ENCODE measurements around the gene VENTX. TPM values are rescaled to one million over a fixed set of nuclear protein-coding genes. Genes with fewer than 3 reads are reported as not detected.

Gene VENTX
- total and polyA plus RNA-seq, 2 experiments from 2014 or later = not detected

GRCh38 chr10:133269367-133269766 lies 31.7 kb downstream of the VENTX start:
- no peaks in the 10 kb centered on the region for H3K79me2 ChIP-seq (ENCODE audit: insufficient read depth)
- H3K36me3 ChIP-seq (ENCODE audit: low read depth) = no peaks in the 10 kb centered on the region
- DNase-seq = no peak
- no peaks in the 10 kb centered on the region for H4K20me1 ChIP-seq (ENCODE audit: insufficient read depth)
- no peaks in the 10 kb centered on the region for H3K9me2 ChIP-seq (ENCODE audit: insufficient read depth)
- H3K4me1 ChIP-seq (ENCODE audit: insufficient read depth) = no peaks in the 10 kb centered on the region
- H3K9me3 ChIP-seq (ENCODE audit: low read depth) = no peaks in the 10 kb centered on the region
- no peak for TF ChIP-seq EZH2 (IDR thresholded peaks at IDR 0.05; ENCODE audit: insufficient read depth, poor library complexity, severe bottlenecking)
- TF ChIP-seq EZH2phosphoT487 (IDR thresholded peaks at IDR 0.05; ENCODE audit: insufficient read depth, low read depth) = no peak
- no peaks in the 10 kb centered on the region for H3K27me3 ChIP-seq (replicated peaks; ENCODE audit: insufficient read depth)
- H3K27ac ChIP-seq = no peak overlapping the region
- H3K4me3 ChIP-seq = no peak overlapping the region
- no peak overlapping the region for H2AFZ ChIP-seq
- WGBS, 2 experiments (ENCODE audit: low coverage in 1 of 2, low lambda C conversion rate in 2 of 2, missing lambda C conversion rate in 2 of 2) = 84 to 92% methylated on average over 19 to 21 of the region's 26 CpGs
- no peaks in the 10 kb centered on the region for H3F3A ChIP-seq (ENCODE audit: insufficient read depth)
- H3K9ac ChIP-seq = no peak overlapping the region
- in situ Hi-C loops (cut with MboI) = no loop called here
- H3K4me2 ChIP-seq (ENCODE audit: unreplicated experiment) = no peak overlapping the region

DNA sequence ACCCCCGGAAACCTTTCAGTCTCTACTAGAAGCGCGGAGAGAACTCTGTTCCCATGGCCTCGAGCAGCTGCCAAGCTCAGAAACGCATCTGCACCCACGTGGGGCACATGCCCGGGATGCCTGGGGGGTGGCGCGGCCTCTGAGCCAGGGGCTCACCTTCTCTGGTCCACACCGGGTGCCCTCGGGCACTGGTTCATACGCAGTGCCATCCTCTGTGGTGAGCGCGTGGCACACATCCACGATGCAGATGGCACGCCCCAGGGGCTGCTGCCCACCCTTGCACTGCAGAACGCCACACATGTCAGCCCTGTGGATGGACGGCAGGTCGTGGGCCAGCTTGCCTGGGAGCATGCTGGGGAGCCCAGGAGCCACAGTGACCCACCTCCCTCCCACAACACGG lies 32.5 kb downstream of the VENTX start:
- H3K36me3 ChIP-seq (ENCODE audit: low read depth) = no peaks in the 10 kb centered on the region
- no peaks in the 10 kb centered on the region for H3K79me2 ChIP-seq (ENCODE audit: insufficient read depth)
- H3K9me2 ChIP-seq (ENCODE audit: insufficient read depth) = no peaks in the 10 kb centered on the region
- no peak overlapping the region for H3K4me3 ChIP-seq
- H2AFZ ChIP-seq = no peak overlapping the region
- H4K20me1 ChIP-seq (ENCODE audit: insufficient read depth) = no peaks in the 10 kb centered on the region
- no peaks in the 10 kb centered on the region for H3F3A ChIP-seq (ENCODE audit: insufficient read depth)
- in situ Hi-C loops (cut with MboI) = no loop called here
- no peak for DNase-seq
- 83 to 85% methylated on average over 20 of the region's 20 CpGs for WGBS, 2 experiments (ENCODE audit: low coverage in 1 of 2, low lambda C conversion rate in 2 of 2, missing lambda C conversion rate in 2 of 2)
- H3K4me1 ChIP-seq (ENCODE audit: insufficient read depth) = no peaks in the 10 kb centered on the region
- H3K9ac ChIP-seq = no peak overlapping the region
- no peak overlapping the region for H3K4me2 ChIP-seq (ENCODE audit: unreplicated experiment)
- no peaks in the 10 kb centered on the region for H3K27me3 ChIP-seq (replicated peaks; ENCODE audit: insufficient read depth)
- H3K27ac ChIP-seq = no peak overlapping the region
- H3K9me3 ChIP-seq (ENCODE audit: low read depth) = no peaks in the 10 kb centered on the region
- no peak for TF ChIP-seq EZH2 (IDR thresholded peaks at IDR 0.05; ENCODE audit: insufficient read depth, poor library complexity, severe bottlenecking)
- TF ChIP-seq EZH2phosphoT487 (IDR thresholded peaks at IDR 0.05; ENCODE audit: insufficient read depth, low read depth) = no peak

DNA sequence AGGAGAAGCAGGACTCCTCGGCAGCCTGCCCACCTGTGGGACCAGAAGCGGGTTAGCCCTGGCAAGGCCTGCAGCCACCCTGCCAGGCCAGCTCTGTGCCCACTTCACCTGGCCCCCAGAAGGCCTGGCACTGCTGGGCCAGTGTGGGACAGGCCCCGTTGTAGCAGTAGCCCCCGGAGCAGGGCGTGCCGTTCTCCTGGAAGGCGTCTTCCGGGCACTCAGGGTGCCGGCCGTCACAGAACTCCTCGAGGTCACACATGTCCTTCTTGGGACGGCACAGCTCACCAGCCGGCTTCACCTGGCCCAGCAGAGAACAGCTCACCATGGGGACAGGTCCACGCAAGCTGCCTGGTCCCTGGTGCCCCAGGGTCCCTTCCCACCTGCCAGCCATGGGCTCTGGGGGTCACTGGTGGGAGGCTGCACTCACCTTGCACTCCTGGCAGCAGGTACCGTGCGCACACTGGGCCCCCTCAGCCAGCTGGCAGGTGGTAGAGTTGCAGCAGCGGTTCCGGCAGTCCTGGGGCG lies 33.2 kb downstream of the VENTX start:
- no peaks in the 10 kb centered on the region for H3K4me1 ChIP-seq (ENCODE audit: insufficient read depth)
- H3F3A ChIP-seq (ENCODE audit: insufficient read depth) = no peaks in the 10 kb centered on the region
- no peak overlapping the region for H2AFZ ChIP-seq
- no peaks in the 10 kb centered on the region for H3K27me3 ChIP-seq (replicated peaks; ENCODE audit: insufficient read depth)
- H3K4me2 ChIP-seq (ENCODE audit: unreplicated experiment) = no peak overlapping the region
- TF ChIP-seq EZH2 (IDR thresholded peaks at IDR 0.05; ENCODE audit: insufficient read depth, poor library complexity, severe bottlenecking) = no peak
- TF ChIP-seq EZH2phosphoT487 (IDR thresholded peaks at IDR 0.05; ENCODE audit: insufficient read depth, low read depth) = no peak
- H4K20me1 ChIP-seq (ENCODE audit: insufficient read depth) = no peaks in the 10 kb centered on the region
- no peak overlapping the region for H3K27ac ChIP-seq
- no peaks in the 10 kb centered on the region for H3K79me2 ChIP-seq (ENCODE audit: insufficient read depth)
- no peaks in the 10 kb centered on the region for H3K9me2 ChIP-seq (ENCODE audit: insufficient read depth)
- no peak for DNase-seq
- in situ Hi-C loops (cut with MboI) = no loop called here
- H3K9ac ChIP-seq = no peak overlapping the region
- H3K4me3 ChIP-seq = no peak overlapping the region
- 86 to 89% methylated on average over 19 of the region's 19 CpGs for WGBS, 2 experiments (ENCODE audit: low coverage in 1 of 2, low lambda C conversion rate in 2 of 2, missing lambda C conversion rate in 2 of 2)
- H3K36me3 ChIP-seq (ENCODE audit: low read depth) = no peaks in the 10 kb centered on the region
- H3K9me3 ChIP-seq (ENCODE audit: low read depth) = no peaks in the 10 kb centered on the region

DNA sequence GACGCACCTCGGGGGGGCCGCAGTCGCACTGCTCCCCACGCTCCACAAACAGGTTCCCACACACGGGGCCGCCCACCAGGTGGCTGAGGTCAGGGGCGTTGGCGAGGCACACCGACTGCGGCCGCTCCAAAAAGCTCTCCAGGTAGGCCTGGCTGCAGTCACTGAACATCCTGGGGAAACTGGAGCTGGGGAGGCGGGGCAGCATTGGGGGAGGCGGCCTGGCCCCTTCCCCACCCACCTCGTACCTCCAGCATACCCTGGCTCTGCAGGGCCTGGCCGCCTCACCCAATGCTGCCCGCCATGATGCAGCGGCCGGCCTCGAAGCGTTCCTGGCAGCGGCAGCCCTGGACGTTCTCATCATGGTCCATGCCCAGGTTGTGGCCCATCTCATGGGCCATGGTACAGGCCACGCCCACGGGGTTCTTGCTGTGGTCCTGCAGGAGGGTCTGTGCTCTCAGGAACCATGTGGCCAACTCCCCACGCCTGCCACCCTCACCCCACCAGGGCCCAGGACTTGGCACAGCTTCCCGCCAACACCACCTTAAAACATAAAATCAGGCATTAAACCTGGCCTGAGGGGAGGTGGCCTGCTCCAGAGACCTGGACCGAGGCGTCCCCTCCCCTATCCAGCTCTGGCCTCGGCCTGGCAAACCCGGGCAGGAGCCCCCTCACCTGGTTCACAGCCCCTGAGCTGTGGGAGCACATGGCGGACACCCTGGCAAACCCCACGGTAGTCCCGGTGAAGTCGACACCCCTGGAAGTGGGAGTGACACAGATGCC lies 34.1 kb downstream of the VENTX start:
- H3K4me3 ChIP-seq = no peak overlapping the region
- H3K27me3 ChIP-seq (replicated peaks; ENCODE audit: insufficient read depth) = no peaks in the 10 kb centered on the region
- in situ Hi-C loops (cut with MboI) = no loop called here
- TF ChIP-seq EZH2phosphoT487 (IDR thresholded peaks at IDR 0.05; ENCODE audit: insufficient read depth, low read depth) (no peak), EZH2 (IDR thresholded peaks at IDR 0.05; ENCODE audit: insufficient read depth, poor library complexity, severe bottlenecking) (no peak)
- H3K9me3 ChIP-seq (ENCODE audit: low read depth) = no peaks in the 10 kb centered on the region
- H3K9me2 ChIP-seq (ENCODE audit: insufficient read depth) = no peaks in the 10 kb centered on the region
- H3K36me3 ChIP-seq (ENCODE audit: low read depth) = no peaks in the 10 kb centered on the region
- H4K20me1 ChIP-seq (ENCODE audit: insufficient read depth) = no peaks in the 10 kb centered on the region
- WGBS, 2 experiments (ENCODE audit: low coverage in 1 of 2, low lambda C conversion rate in 2 of 2, missing lambda C conversion rate in 2 of 2) = 70 to 74% methylated on average over 29 to 35 of the region's 35 CpGs
- no peaks in the 10 kb centered on the region for H3K79me2 ChIP-seq (ENCODE audit: insufficient read depth)
- no peak overlapping the region for H3K4me2 ChIP-seq (ENCODE audit: unreplicated experiment)
- H3K4me1 ChIP-seq (ENCODE audit: insufficient read depth) = no peaks in the 10 kb centered on the region
- no peak for DNase-seq
- no peak overlapping the region for H3K27ac ChIP-seq
- no peak overlapping the region for H2AFZ ChIP-seq
- H3F3A ChIP-seq (ENCODE audit: insufficient read depth) = no peaks in the 10 kb centered on the region
- H3K9ac ChIP-seq = no peak overlapping the region

Measured in GM23248 (cell line).